Endodermal cell (in vitro differentiated cells): Measurements from ENCODE around the gene ARID5A. TPM values are rescaled to one million over a fixed set of nuclear protein-coding genes. Genes with fewer than 3 reads are reported as not detected.

Experiments
- DNase-seq: peaks from one replicate; pipeline ENCODE4 v3.0.0-alpha.2; 2017
- H3K27ac ChIP-seq: 2 replicates; pipeline ENCODE4 v1.5.1; 2013; ENCODE audit warnings: mild to moderate bottlenecking, low read depth, low read length, moderate library complexity
- H3K27me3 ChIP-seq: 2 replicates; pipeline ENCODE4 v1.6.1; 2013; ENCODE audit warnings: mild to moderate bottlenecking, low read length, moderate library complexity; ENCODE audit not compliant: insufficient read depth, control insufficient read depth, poor library complexity, severe bottlenecking
- H3K36me3 ChIP-seq: 2 replicates; pipeline ENCODE4 v1.7.0; 2013; ENCODE audit warnings: mild to moderate bottlenecking, low read length, moderate library complexity; ENCODE audit not compliant: control insufficient read depth, insufficient read depth
- H3K4me1 ChIP-seq: one replicate; pipeline ENCODE4 v1.7.0; 2013; ENCODE audit warnings: low read length; ENCODE audit not compliant: control insufficient read depth, insufficient read depth
- H3K4me3 ChIP-seq: 2 replicates; pipeline ENCODE4 v1.5.1; 2013; ENCODE audit warnings: mild to moderate bottlenecking, low read length, moderate library complexity
- H3K9ac ChIP-seq: 2 replicates; pipeline ENCODE4 v1.6.1; 2013; ENCODE audit warnings: mild to moderate bottlenecking, low read length, moderate library complexity; ENCODE audit not compliant: poor library complexity, severe bottlenecking; ENCODE audit errors: extremely low read depth
- H3K9me3 ChIP-seq: 2 replicates; pipeline ENCODE4 v1.6.1; 2013; ENCODE audit warnings: mild to moderate bottlenecking, low read length, moderate library complexity; ENCODE audit not compliant: control insufficient read depth
- H3K27ac Mint-ChIP-seq: 2 replicates; pipeline ENCODE4 v1.8.0; 2020; ENCODE audit warnings: mixed read lengths
- H3K27me3 Mint-ChIP-seq: 2 replicates; pipeline ENCODE4 v1.8.0; 2021; ENCODE audit warnings: mild to moderate bottlenecking, mixed read lengths; ENCODE audit not compliant: insufficient read depth
- H3K36me3 Mint-ChIP-seq: 2 replicates; pipeline ENCODE4 v1.8.0; 2020; ENCODE audit warnings: low read depth, mixed read lengths
- H3K4me1 Mint-ChIP-seq: 2 replicates; pipeline ENCODE4 v1.8.0; 2020; ENCODE audit warnings: mixed read lengths
- H3K4me3 Mint-ChIP-seq: 2 replicates; pipeline ENCODE4 v1.8.0; 2020; ENCODE audit warnings: mild to moderate bottlenecking, moderate library complexity, mixed read lengths
- H3K9me3 Mint-ChIP-seq: 2 replicates; pipeline ENCODE4 v1.8.0; 2020; ENCODE audit warnings: mild to moderate bottlenecking, mixed read lengths
- CTCF ChIP-seq: fragments of 200-600 bp; sonication (generic); conservative IDR thresholded peaks from 2 replicates; pipeline ENCODE4 v1.5.0; 2021; ENCODE audit warnings: antibody characterized with exemption, mild to moderate bottlenecking
- whole genome bisulfite sequencing, 2 experiments: methylation state at CpG; one replicate each; pipeline versions ENCODE4 v1.1.5 to v1.1.7; 2013; ENCODE audit warnings: missing lambda C conversion rate in 2 of 2, mixed read lengths in 1 of 2; ENCODE audit not compliant: insufficient coverage in 1 of 2, insufficient read length in 1 of 2; 5-methylcytosine and 5-hydroxymethylcytosine counted together
- total RNA-seq, 2 donors: library from RNA; stranded (reverse); fragmentation: NEBNext Ultra II Directional in 1 of 2; extraction: Animal tissue kit (Norgen Biotek cat#: 25700) in 1 of 2; gene quantifications; 2 replicates in 1 of 2; 3 replicates in 1 of 2; pipeline ENCODE4 v1.2.1, GENCODE V29; 2021

The ARID5A gene
- total RNA-seq, 2 donors from 2014 or later: 1.8 to 3.5 TPM

- no peaks in the 10 kb centered on the region for H3K36me3 Mint-ChIP-seq
- H3K9me3 Mint-ChIP-seq: no peaks in the 10 kb centered on the region
- peaks cover 5% of the 10 kb centered on the region for H3K4me1 Mint-ChIP-seq
- Histone ChIP-seq H3K4me3 (no peak overlapping the region), H3K4me1 (no peaks in the 10 kb centered on the region), H3K27ac (no peak overlapping the region), H3K9me3 (no peaks in the 10 kb centered on the region), H3K27me3 (no peaks in the 10 kb centered on the region), H3K9ac (no peak overlapping the region), H3K36me3 (no peaks in the 10 kb centered on the region)
- peaks cover 2% of the 10 kb centered on the region for H3K27me3 Mint-ChIP-seq
- H3K27ac Mint-ChIP-seq: no peak overlapping the region
- 80 to 86% methylated on average over 3 of the region's 3 CpGs for WGBS, 2 experiments
- no peak for TF ChIP-seq CTCF
- no peak for DNase-seq
- no peak overlapping the region for H3K4me3 Mint-ChIP-seq
Observed at GRCh38 chr2:96564563-96564962, 28.0 kb downstream of the ARID5A start.

- no peak for TF ChIP-seq CTCF
- Mint-ChIP-seq H3K27me3 (peaks cover 2% of the 10 kb centered on the region), H3K27ac (no peak overlapping the region), H3K36me3 (no peaks in the 10 kb centered on the region), H3K4me1 (peaks cover 5% of the 10 kb centered on the region), H3K4me3 (no peak overlapping the region), H3K9me3 (no peaks in the 10 kb centered on the region)
- Histone ChIP-seq H3K27me3 (no peaks in the 10 kb centered on the region), H3K27ac (no peak overlapping the region), H3K4me1 (no peaks in the 10 kb centered on the region), H3K9ac (no peak overlapping the region), H3K9me3 (no peaks in the 10 kb centered on the region), H3K36me3 (no peaks in the 10 kb centered on the region), H3K4me3 (no peak overlapping the region)
- WGBS, 2 experiments: 20 to 39% methylated on average over 5 of the region's 5 CpGs
- DNase-seq: peak; percentile 81
Observed at GRCh38 chr2:96565111-96565510, 28.6 kb downstream of the ARID5A start.

- no peaks in the 10 kb centered on the region for H3K36me3 ChIP-seq
- no peak for TF ChIP-seq CTCF
- WGBS, 2 experiments: 96 to 100% methylated on average over 1 to 3 of the region's 3 CpGs
- H3K27me3 ChIP-seq: no peaks in the 10 kb centered on the region
- Mint-ChIP-seq H3K36me3 (no peaks in the 10 kb centered on the region), H3K4me3 (no peak overlapping the region), H3K4me1 (peaks cover 5% of the 10 kb centered on the region), H3K9me3 (no peaks in the 10 kb centered on the region), H3K27ac (no peak overlapping the region), H3K27me3 (no peaks in the 10 kb centered on the region)
- DNase-seq: no peak
- H3K4me3 ChIP-seq: no peak overlapping the region
- H3K27ac ChIP-seq: no peak overlapping the region
- no peak overlapping the region for H3K9ac ChIP-seq
- no peaks in the 10 kb centered on the region for H3K9me3 ChIP-seq
- H3K4me1 ChIP-seq: no peaks in the 10 kb centered on the region
Observed at GRCh38 chr2:96568094-96568493, 31.5 kb downstream of the ARID5A start.
